ENCODE data around the gene FAM117A.

The FAM117A gene

GRCh38 chr17:49753959-49754391 lies 10.0 kb downstream of the FAM117A start:
- TF ChIP-seq YY1 (IDR thresholded peaks at IDR 0.05; ENCODE audit: low read depth) (no peak), FOXM1 (IDR thresholded peaks at IDR 0.05; ENCODE audit: borderline replicate concordance, low read depth) (no peak), EP300 (IDR thresholded peaks at IDR 0.05; ENCODE audit: borderline replicate concordance) (no peak), CEBPB (IDR thresholded peaks at IDR 0.05) (no peak)
- TF ChIP-seq, protein P1, sequence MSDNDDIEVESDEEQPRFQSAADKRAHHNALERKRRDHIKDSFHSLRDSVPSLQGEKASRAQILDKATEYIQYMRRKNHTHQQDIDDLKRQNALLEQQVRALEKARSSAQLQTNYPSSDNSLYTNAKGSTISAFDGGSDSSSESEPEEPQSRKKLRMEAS (IDR thresholded peaks at IDR 0.05): no peak

- TF ChIP-seq YY1 (IDR thresholded peaks at IDR 0.05; ENCODE audit: low read depth) (no peak), TEAD4 (IDR thresholded peaks at IDR 0.05) (no peak), TAF1 (IDR thresholded peaks at IDR 0.05; ENCODE audit: low read depth) (no peak), USF1 (IDR thresholded peaks at IDR 0.05) (no peak), CEBPB (IDR thresholded peaks at IDR 0.05) (no peak), EGR1 (IDR thresholded peaks at IDR 0.05) (no peak), CREB1 (IDR thresholded peaks at IDR 0.05; ENCODE audit: low read depth) (no peak), NFIC (IDR thresholded peaks at IDR 0.05) (no peak), ZBTB7A (IDR thresholded peaks at IDR 0.05; ENCODE audit: low read depth) (no peak), RAD21 (IDR thresholded peaks at IDR 0.05; ENCODE audit: low read depth) (no peak), FOXM1 (IDR thresholded peaks at IDR 0.05; ENCODE audit: borderline replicate concordance, low read depth) (no peak)
These were observed 11.4 kb downstream of the FAM117A start for GRCh38 chr17:49752508-49752907.

GRCh38 chr17:49749730-49750129 lies 14.2 kb downstream of the FAM117A start:
- TF ChIP-seq, protein P2, sequence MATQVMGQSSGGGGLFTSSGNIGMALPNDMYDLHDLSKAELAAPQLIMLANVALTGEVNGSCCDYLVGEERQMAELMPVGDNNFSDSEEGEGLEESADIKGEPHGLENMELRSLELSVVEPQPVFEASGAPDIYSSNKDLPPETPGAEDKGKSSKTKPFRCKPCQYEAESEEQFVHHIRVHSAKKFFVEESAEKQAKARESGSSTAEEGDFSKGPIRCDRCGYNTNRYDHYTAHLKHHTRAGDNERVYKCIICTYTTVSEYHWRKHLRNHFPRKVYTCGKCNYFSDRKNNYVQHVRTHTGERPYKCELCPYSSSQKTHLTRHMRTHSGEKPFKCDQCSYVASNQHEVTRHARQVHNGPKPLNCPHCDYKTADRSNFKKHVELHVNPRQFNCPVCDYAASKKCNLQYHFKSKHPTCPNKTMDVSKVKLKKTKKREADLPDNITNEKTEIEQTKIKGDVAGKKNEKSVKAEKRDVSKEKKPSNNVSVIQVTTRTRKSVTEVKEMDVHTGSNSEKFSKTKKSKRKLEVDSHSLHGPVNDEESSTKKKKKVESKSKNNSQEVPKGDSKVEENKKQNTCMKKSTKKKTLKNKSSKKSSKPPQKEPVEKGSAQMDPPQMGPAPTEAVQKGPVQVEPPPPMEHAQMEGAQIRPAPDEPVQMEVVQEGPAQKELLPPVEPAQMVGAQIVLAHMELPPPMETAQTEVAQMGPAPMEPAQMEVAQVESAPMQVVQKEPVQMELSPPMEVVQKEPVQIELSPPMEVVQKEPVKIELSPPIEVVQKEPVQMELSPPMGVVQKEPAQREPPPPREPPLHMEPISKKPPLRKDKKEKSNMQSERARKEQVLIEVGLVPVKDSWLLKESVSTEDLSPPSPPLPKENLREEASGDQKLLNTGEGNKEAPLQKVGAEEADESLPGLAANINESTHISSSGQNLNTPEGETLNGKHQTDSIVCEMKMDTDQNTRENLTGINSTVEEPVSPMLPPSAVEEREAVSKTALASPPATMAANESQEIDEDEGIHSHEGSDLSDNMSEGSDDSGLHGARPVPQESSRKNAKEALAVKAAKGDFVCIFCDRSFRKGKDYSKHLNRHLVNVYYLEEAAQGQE (IDR thresholded peaks at IDR 0.05; ENCODE audit: low read depth): no peak
- TF ChIP-seq TEAD4 (IDR thresholded peaks at IDR 0.05) (no peak), USF1 (IDR thresholded peaks at IDR 0.05) (no peak), CREB1 (IDR thresholded peaks at IDR 0.05; ENCODE audit: low read depth) (no peak), RAD21 (IDR thresholded peaks at IDR 0.05; ENCODE audit: low read depth) (no peak), CEBPB (IDR thresholded peaks at IDR 0.05) (no peak), TAF1 (IDR thresholded peaks at IDR 0.05; ENCODE audit: low read depth) (no peak), TCF12 (IDR thresholded peaks at IDR 0.05; ENCODE audit: low read depth) (no peak), FOXM1 (IDR thresholded peaks at IDR 0.05; ENCODE audit: borderline replicate concordance, low read depth) (no peak), EP300 (IDR thresholded peaks at IDR 0.05; ENCODE audit: borderline replicate concordance) (no peak)

DNA sequence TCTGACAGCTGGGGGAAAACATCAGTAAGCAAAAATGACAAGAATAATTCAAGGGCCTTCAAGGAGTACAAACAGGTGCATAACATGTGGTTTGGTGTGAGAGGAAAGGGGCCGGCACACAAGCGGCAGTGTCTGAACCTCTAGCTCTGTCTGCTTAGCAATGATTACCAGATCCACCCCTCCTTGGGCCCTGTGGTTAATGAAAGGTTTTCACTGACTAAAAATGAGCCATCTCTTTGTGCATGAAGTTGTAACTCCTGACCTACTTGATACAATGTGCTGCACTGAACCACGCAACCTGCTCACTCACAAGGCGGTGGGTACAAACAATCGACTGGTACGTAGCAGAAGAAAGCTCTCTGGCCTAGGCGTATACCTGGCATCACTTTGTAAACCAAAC lies 15.1 kb downstream of the FAM117A start:
- TF ChIP-seq RAD21 (IDR thresholded peaks at IDR 0.05; ENCODE audit: low read depth) (no peak), CREB1 (IDR thresholded peaks at IDR 0.05; ENCODE audit: low read depth) (no peak), EGR1 (IDR thresholded peaks at IDR 0.05) (no peak), NFIC (IDR thresholded peaks at IDR 0.05) (no peak), TCF12 (IDR thresholded peaks at IDR 0.05; ENCODE audit: low read depth) (no peak), CEBPB (IDR thresholded peaks at IDR 0.05) (no peak), YY1 (IDR thresholded peaks at IDR 0.05; ENCODE audit: low read depth) (no peak), TEAD4 (IDR thresholded peaks at IDR 0.05) (no peak), ZBTB7A (IDR thresholded peaks at IDR 0.05; ENCODE audit: low read depth) (no peak), EP300 (IDR thresholded peaks at IDR 0.05; ENCODE audit: borderline replicate concordance) (no peak), TAF1 (IDR thresholded peaks at IDR 0.05; ENCODE audit: low read depth) (no peak), USF1 (IDR thresholded peaks at IDR 0.05) (no peak), FOXM1 (IDR thresholded peaks at IDR 0.05; ENCODE audit: borderline replicate concordance, low read depth) (no peak)
- TF ChIP-seq, protein P1 (IDR thresholded peaks at IDR 0.05): no peak
- TF ChIP-seq, protein P2 (IDR thresholded peaks at IDR 0.05; ENCODE audit: low read depth): no peak

- TF ChIP-seq TAF1 (IDR thresholded peaks at IDR 0.05; ENCODE audit: low read depth) (no peak), TEAD4 (IDR thresholded peaks at IDR 0.05) (no peak), EGR1 (IDR thresholded peaks at IDR 0.05) (no peak), EP300 (IDR thresholded peaks at IDR 0.05; ENCODE audit: borderline replicate concordance) (no peak)
These were observed 15.7 kb downstream of the FAM117A start for GRCh38 chr17:49748223-49748622.

DNA sequence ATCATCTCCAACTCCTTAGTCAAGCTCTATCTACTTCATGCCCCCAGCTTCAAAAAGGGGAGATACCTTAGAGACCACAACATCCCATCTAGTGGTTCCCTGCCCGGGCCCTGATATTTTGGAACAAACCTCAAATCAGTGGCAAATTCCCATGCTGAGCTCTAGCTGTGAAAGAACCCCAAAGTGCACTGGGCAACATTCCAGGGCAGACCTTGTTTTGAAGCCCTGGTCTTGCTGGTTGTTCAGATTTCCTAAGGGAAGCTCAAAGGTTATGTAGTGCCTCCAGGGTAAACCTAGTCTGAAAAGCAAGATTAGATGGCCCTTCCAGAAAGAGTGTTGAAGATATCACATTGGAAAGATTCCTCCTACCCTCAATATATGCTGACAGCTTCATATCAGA lies 16.3 kb downstream of the FAM117A start:
- TF ChIP-seq EGR1 (IDR thresholded peaks at IDR 0.05): no peak
- no peak for TF ChIP-seq ZBTB7A (IDR thresholded peaks at IDR 0.05; ENCODE audit: low read depth)
- no peak for TF ChIP-seq YY1 (IDR thresholded peaks at IDR 0.05; ENCODE audit: low read depth)
- no peak for TF ChIP-seq EP300 (IDR thresholded peaks at IDR 0.05; ENCODE audit: borderline replicate concordance)
